GM10266 (cell line): ENCODE results near the gene CES2.

Experiments used
- DNase-seq: peaks from one replicate; pipeline ENCODE4 v3.0.0; 2012; ENCODE audit errors: extremely low spot score
- TF ChIP-seq, protein P1 (sequence below): IDR thresholded peaks from 2 replicates; pipeline ENCODE4 v1.5.1; 2012; ENCODE audit warnings: mild to moderate bottlenecking, low read depth; ENCODE audit not compliant: control insufficient read depth, insufficient read depth; ENCODE audit errors: missing control alignments

CES2 gene

DNA sequence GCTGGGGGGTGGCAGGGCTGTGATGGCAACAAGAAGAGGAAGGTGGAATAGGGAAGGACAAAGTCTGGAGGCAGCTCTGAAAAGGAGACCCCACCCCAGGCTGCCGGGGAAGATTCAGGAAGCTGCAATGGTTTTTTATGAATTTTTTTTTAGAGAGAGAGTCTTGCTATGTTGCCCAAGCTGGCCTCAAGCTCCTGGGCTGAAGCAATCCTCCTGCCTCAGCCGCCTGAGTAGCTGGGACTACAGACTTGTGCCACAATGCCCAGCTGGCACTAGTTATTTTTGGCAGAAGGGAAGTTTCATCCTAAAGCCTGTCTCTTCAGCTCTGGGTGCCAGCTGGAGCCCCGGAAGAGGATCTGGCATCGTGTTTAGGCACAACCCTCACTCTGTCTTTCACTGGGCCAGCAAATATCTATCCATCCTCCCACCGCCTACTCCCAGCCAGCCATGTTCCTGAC is 24.4 kb downstream of the CES2 start:
- DNase-seq: no peak
- TF ChIP-seq, protein P1, sequence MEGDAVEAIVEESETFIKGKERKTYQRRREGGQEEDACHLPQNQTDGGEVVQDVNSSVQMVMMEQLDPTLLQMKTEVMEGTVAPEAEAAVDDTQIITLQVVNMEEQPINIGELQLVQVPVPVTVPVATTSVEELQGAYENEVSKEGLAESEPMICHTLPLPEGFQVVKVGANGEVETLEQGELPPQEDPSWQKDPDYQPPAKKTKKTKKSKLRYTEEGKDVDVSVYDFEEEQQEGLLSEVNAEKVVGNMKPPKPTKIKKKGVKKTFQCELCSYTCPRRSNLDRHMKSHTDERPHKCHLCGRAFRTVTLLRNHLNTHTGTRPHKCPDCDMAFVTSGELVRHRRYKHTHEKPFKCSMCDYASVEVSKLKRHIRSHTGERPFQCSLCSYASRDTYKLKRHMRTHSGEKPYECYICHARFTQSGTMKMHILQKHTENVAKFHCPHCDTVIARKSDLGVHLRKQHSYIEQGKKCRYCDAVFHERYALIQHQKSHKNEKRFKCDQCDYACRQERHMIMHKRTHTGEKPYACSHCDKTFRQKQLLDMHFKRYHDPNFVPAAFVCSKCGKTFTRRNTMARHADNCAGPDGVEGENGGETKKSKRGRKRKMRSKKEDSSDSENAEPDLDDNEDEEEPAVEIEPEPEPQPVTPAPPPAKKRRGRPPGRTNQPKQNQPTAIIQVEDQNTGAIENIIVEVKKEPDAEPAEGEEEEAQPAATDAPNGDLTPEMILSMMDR: no peak

DNA sequence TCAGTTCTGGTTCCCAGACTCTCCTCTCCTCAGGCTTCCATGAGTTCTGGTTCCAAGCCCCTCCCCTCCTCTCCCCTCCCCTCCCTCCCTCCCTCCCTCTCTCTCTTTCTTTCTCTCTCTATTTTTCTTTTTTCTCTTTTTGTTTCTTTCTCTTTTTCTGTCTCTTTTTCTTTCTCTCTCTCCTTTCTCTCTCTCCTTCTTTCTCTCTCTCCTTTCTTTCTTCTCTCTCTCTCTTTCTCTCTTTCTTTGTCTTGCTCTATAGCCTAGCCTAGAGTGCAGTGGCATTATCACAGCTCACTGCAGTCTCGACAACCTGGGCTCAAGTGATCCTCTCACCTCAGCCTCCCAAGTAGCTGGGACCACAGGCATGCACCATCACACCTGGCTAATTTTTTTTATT is 25.0 kb downstream of the CES2 start:
- TF ChIP-seq, protein P1: no peak
- DNase-seq: no peak

DNA sequence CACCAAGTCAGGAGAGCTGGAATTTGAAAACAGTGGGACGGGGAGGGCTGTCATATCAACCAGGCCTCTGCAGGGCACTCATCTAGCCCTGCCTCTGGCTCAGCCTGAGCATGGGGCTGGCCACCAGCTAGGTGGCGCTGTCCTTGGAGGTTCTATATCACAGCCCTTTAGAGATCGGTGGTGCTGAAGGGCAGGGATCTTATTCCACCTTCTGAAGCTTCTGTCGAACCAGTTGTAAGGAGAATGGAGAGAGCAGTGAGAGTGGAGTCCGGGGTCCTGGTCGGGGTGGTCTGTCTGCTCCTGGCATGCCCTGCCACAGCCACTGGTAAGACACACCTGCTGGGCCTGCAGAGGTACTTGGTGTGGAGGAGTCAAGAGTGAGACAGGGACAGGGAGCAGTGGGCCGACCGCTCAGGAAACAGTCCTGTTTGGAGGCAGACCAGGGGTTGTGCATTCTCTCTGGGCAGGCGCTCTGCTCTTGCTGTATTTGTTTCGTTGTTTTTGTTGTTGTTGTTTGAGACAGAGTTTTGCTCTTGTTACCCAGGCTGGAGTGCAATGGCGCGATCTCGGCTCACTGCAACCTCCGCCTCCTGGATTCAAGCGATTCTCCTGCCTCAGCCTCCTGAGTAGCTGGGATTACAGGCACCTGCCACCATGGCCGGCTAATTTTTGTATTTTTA is 25.9 kb downstream of the CES2 start, which contains the start of gene CES3:
Gene CES3 (plus strand): TSS at position 202 of the 680 bp plus-strand sequence. CDS start 42 bp downstream, at position 244.
- TF ChIP-seq, protein P1: peak; percentile 84
- peak; percentile 72 for DNase-seq

DNA sequence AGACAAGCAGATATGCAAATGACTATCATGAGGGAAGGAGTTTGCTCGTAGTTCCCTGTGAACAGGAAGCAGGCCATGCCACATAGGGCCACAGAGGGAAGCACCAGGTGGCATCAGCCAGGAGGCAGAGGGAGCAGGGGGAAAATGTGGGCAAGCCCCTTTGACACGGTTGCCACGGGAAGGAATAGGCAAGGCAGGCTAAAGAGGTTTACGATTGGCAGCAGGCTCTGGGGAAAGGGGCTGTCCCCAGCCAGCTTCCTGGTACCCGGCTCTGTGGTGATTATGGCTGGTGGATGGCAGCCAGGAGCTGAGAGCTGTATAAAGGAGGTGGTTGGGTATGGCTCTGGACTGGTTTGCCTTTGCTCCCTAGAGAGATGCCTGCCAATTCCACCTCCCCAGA is 26.6 kb downstream of the CES2 start:
- no peak for DNase-seq
- TF ChIP-seq, protein P1: no peak

DNA sequence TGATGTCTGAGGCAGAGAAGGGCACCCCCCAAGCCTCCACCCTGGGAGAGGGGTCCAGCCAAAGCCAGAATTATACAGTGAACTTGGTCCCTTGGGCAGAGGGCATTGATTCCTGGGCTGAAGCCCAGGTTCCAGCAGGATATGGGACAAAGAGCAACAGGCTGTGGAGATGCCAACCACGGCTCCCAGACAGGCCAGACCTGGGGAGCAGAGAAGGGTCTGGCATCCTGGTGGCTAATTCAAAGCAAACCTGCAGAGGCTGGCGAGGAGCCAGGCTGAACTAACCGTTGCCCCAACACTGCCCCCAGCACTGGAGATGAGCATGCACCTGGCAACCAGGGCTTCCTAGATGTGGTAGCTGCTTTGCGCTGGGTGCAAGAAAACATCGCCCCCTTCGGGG is 28.7 kb downstream of the CES2 start:
- TF ChIP-seq, protein P1: no peak
- DNase-seq: no peak

DNA sequence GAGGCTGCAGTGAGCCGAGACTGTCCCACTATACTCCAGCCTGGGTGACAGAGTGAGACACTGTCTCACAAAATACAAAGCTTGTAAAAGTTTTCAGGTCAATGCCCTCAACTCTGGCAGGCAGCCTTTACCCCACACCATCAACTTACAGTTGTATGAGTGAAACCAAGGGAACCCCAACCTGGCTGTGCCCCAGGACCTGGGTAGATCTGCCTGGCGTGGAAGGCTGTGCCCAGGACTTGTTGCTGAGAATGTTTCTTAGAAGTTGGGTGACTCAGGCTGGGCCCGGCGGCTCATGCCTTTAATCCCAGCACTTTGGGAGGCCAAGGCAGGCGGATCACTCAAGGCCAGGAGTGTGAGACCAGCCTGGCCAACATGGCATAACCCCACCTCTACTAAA is 33.5 kb downstream of the CES2 start:
- DNase-seq: peak; percentile 8
- TF ChIP-seq, protein P1: no peak

DNA sequence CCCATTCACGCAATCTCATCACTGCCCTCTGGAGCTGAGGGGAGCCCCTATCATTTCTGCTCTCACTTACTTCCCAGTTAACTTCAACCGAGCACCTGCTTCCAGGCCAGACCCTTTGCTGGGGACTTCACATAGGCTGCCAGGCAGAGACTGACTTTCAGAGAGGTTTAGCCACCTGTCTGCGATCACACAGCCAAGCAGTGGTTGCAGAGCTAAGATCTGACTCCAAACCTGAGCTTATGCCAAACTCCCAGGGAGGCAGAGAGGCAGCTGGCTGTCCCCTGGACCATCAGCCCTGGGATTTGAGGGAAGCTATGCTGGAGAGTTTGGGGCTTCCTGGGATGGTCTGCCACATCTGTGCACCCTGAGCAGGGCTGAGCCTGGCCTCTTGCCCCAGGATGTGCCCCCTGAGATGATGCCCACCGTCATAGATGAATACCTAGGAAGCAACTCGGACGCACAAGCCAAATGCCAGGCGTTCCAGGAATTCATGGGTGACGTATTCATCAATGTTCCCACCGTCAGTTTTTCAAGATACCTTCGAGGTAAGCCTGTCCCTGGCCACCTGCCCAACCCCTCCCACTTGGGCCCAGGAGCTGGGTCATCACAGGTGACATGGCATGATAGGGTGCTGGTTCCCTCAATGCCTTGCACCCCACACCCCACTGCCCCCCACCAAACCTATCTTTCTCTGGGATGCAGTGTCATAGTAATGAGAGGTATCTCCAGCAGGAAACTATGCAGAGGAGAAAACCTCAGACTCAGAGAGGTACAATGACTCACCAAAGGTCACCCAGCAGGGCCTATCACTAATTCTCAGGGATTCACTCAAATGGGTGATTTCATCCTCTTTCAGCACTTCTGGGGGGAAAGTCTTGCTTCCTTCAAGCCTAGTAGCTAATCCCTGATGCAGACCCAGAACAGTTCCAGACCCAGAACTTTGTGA is 35.7 kb downstream of the CES2 start:
- no peak for DNase-seq
- TF ChIP-seq, protein P1: no peak
